SK-N-MC (cell line): ENCODE measurements around the gene PGM1.

Experiments
- EZH2 ChIP-seq: fragments of 200-600 bp; sonication (generic); IDR thresholded peaks from one replicate; pipeline ENCODE4 v1.6.1; 2017; ENCODE audit warnings: antibody characterized with exemption
- FOXP2 ChIP-seq: optimal IDR thresholded peaks from 2 replicates; pipeline ENCODE3; 2011; ENCODE audit warnings: mild to moderate bottlenecking, moderate library complexity; ENCODE audit not compliant: insufficient read depth; ENCODE audit errors: extremely low read length, control extremely low read depth
- POLR2AphosphoS5 ChIP-seq: IDR thresholded peaks from 2 replicates; pipeline ENCODE4 v1.6.1; 2012; ENCODE audit warnings: mild to moderate bottlenecking, low read depth, low read length, borderline replicate concordance

GRCh38 chr1:63703701-63704107 is 110.5 kb downstream of the PGM1 start:
- TF ChIP-seq POLR2AphosphoS5 (no peak), EZH2 (no peak), FOXP2 (no peak)
